Measurements from ENCODE around the gene CCDC124.
"Not testable (repeated sequence)": the region's sequence is repeated elsewhere in the genome, so short reads cannot be mapped to it uniquely, and the experiment has no call there.

Gene CCDC124, protein sequence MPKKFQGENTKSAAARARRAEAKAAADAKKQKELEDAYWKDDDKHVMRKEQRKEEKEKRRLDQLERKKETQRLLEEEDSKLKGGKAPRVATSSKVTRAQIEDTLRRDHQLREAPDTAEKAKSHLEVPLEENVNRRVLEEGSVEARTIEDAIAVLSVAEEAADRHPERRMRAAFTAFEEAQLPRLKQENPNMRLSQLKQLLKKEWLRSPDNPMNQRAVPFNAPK

DNA sequence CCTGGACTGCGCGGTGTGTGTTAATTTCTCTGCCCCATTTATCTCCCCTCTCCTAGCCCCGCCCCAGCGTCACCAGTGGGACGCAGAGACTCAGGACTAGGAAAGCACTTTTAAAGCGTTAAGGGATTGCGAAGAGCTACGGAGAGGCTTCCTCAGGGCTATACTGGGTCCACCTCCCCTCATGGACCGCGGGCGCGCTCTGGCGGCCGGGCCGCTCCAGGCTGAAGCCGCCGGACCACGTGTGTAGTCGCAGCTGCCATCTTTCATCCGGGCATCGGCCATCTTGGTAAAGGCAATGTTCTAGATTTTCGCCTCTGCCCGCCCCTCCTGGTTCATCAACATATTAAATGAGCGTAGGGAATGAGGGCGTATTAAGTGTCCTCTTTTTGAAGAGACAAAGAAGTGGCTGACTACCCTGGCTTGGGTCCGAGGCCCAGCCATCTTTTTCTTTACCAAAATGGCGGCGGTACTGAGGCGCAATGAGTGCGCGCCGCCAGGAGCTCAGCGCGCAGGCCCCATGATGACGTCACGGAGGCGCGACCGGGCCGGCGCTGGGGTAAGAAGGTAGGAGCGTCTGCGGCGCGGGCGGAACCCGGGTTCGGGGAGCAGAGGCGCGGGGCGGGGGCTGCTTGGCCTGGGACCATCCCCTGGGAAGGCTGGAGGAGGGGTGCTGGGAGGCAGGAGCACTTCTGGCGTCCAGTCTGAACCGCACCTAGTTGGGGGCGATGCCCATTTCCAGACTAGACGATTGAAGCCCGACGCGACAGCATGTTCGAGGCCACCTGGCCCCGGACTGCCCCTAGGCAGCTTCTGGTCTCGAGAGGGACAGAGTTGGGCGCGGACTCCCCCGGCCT lies at the start of gene CCDC124:
Gene CCDC124, plus strand, starts transcription at position 531 of the 854 bp plus-strand sequence. CDS start 3,406 bp downstream, outside the sequence.
- peak; percentile 91 for DNase-seq (ENCODE audit: low read depth)

DNA sequence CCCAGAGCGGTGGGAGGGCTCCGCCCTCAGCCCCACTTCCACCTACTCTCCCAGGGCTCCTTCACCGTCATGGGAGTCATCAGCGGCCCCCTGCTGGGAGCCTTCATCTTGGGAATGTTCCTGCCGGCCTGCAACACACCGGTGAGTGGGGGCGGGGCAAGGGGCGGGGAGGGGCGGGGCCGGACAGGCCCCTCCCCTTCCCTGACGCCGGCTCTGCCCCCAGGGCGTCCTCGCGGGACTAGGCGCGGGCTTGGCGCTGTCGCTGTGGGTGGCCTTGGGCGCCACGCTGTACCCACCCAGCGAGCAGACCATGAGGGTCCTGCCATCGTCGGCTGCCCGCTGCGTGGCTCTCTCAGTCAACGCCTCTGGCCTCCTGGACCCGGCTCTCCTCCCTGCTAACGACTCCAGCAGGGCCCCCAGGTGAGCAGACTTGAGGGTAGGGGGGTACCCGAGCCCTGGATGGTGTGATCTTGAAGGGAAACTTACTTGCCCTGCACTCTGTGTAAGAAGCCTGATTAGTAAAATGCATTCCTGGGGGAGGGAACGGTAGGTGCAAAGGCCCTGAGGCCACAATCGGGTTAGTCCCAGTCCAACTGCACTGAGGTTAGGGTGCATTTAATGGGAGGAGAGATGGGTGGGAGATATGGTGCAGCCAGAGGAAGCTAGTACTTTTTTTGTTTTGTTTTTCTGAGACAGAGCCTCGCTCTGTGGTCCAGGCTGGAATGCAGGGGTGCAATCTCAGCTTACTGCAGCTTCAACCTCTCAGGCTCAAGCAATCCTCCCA lies 49.0 kb upstream of the CCDC124 start:
- DNase-seq (ENCODE audit: low read depth): no peak

DNA sequence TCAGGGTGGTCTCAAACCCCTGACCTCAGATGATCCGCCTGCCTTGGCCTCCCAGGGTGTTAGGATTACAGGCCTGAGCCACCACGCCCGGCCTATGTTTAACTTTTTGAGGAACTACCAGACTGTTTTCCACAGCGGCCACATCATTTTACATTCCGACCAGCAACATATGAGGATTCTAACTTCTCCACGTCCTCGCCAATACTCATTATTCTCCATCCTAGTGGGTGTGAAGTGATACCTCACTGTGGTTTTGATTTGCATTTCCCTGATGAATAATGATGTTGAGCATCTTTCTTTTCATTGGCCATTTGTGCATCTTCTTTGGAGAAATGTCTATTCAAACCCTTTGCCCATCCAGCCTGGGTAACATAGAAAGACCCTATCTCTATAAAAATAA lies 46.3 kb upstream of the CCDC124 start:
- no peak for DNase-seq (ENCODE audit: low read depth)

DNA sequence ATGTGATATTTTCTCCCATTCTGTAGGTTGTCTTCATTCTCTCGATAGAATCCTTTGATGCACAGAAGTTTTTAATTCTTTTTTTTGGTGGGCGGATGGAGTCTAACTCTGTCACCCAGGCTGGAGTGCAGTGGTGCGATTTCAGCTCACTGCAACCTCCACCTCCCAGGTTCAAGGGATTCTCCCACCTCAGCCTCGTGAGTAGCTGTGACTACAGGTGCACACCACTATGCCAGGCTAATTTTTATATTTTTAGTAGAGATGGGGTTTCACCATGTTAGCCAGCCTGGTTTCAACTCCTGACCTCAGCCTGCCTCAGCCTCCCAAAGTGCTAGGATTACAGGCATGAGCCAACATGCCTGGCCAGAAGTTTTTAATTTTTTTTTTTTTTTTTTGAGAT lies 45.6 kb upstream of the CCDC124 start:
- not testable (repeated sequence) for DNase-seq (ENCODE audit: low read depth)

DNA sequence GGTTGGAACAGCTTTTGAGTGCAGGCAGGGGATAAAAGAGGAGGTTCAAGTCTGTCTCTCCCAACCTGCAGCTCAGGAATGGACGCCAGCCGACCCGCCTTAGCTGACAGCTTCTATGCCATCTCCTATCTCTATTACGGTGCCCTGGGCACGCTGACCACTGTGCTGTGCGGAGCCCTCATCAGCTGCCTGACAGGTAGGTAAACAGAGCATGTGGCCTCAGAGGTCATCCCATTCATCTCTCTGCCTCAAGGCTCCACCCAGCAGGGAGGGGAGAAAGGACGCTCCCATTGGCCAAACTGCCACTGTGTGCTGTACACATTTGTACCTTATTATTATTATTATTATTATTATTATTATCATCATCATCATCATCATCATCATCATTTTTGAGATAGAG lies 44.6 kb upstream of the CCDC124 start:
- DNase-seq (ENCODE audit: low read depth): no peak

DNA sequence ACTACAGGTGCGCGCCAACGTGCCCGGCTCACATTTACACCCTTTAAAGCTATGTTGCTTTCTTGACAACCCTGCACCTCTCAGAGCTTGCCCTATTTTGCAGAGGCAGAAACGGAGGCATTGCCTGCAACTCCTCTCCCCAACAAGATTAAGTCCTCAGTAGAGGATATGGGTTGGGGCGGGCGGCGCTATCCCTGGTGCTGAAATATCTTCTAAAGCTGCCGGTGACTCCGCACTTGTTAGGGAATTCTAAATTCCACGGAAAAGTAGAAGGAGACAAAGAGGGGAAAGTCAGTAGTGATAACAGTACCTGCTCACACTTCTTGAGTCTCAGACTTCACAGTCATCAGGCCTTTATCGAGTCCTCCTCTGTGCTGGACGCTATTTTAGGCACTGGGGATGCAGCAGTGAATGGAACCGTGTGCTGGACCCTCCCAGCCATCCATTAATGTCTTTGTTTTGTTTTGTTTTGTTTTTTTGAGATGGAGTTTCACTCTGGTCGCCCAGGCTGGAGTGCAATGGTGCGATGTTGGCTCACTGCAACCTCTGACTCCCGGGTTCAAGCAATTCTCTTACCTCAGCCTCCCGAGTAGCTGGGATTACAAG lies 43.1 kb upstream of the CCDC124 start:
- DNase-seq (ENCODE audit: low read depth): peak; percentile 52

DNA sequence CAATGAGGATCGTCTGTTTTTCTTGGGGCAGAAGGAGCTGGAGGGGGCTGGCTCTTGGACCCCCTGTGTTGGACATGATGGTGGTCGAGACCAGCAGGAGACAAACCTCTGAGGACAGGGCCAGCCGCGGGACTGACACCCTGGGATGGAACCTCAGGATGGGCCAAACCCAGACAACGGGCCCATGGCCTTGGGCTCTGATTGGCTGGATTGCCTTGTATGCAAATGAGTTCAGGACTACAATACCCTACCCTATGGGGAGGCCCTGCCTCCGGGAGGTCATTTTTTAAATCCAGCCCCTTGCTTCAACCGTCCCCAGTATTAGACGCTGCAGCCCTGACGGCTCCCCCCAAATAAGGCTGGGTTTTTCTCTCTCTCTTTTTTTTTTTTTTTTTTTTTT lies 39.0 kb upstream of the CCDC124 start:
- DNase-seq (ENCODE audit: low read depth): no peak

GRCh38 chr19:17902701-17903100 lies 30.1 kb upstream of the CCDC124 start:
- peak; percentile 92 for DNase-seq (ENCODE audit: low read depth)

GRCh38 chr19:17908244-17908643 lies 24.6 kb upstream of the CCDC124 start:
- no peak for DNase-seq (ENCODE audit: low read depth)

DNA sequence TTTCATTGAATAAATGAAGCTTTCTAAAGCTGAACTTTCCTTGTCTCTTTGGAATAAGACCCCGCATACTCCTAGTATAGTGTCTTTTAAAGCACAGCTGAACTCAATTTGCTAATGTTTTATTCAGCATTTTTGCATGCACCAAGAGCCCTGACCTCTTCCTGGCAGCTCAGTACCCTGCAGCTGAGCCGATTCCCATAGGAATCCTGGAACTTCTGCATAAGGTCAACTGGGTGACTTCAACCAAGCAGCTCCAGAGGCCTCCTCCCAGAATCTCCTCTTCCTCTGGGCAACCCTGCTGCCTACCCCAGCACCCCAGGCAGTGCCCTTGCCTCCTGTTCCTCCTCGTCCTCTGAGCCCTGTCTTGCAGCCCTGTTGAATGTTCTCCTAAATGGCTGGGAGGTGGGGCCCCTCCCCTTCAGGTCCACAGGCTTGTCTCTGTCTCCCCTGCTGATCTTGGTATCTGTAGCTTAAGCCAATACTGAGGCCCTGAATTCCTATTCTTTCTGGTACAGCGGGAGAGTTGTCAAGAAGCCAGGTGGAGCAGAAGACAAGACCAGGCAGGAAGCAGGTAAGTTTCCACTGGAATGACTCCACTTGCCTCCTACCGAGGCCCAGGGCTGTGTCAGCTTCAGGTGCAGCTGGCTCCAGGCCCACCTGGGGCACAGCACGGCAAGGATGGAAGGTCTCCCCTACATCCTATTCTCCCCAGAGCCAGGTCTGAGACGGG lies 23.6 kb upstream of the CCDC124 start:
- no peak for DNase-seq (ENCODE audit: low read depth)

- DNase-seq (ENCODE audit: low read depth): no peak
Observed at GRCh38 chr19:17910791-17911360, 21.9 kb upstream of the CCDC124 start.

GRCh38 chr19:17915940-17916593 lies 16.7 kb upstream of the CCDC124 start:
- DNase-seq (ENCODE audit: low read depth): no peak

DNA sequence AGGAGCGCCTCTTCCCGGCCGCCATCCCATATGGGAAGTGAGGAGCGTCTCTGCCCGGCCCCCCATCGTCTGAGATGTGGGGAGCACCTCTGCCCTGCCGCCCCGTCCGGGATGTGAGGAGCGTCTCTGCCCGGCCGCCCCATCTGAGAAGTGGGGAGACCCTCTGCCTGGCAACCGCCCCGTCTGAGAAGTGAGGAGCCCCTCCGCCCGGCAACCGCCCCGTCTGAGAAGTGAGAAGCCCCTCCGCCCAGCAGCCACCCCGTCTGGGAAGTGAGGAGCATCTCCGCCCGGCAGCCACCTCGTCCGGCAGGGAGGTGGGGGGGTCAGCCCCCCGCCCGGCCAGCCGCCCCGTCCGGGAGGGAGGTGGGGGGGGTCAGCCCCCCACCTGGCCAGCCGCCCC lies 14.7 kb upstream of the CCDC124 start:
- not testable (repeated sequence) for DNase-seq (ENCODE audit: low read depth)

DNA sequence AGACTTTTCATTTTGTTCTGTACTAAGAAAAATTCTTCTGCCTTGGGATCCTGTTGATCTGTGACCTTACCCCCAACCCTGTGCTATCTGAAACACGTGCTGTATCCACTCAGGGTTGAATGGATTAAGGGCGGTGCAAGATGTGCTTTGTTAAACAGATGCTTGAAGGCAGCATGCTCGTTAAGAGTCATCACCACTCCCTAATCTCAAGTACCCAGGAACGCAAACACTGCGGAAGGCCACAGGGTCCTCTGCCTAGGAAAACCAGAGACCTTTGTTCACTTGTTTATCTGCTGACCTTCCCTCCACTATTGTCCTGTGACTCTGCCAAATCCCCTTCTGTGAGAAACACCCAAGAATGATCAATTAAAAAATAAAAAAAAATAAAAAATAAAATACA lies 13.7 kb upstream of the CCDC124 start:
- not testable (repeated sequence) for DNase-seq (ENCODE audit: low read depth)

DNA sequence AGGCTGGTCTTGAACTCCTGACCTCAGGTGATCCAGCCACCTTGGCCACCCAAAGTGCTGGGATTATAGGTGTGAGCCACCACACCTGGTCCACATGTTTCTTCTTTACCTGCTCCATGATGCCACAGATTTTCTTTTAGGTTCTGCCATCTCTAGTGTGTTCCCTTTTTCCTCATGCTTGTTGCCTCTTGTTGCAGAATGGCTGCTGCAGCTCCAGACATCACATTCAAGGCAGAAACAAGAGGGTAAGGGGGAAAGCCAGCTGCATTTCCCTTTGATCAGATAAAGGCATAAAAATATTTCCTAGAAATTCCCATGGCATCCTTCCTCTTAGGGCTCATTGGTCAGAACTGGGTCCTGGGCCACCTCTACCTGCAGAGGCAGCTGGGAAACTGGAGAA lies 12.3 kb upstream of the CCDC124 start:
- no peak for DNase-seq (ENCODE audit: low read depth)

DNA sequence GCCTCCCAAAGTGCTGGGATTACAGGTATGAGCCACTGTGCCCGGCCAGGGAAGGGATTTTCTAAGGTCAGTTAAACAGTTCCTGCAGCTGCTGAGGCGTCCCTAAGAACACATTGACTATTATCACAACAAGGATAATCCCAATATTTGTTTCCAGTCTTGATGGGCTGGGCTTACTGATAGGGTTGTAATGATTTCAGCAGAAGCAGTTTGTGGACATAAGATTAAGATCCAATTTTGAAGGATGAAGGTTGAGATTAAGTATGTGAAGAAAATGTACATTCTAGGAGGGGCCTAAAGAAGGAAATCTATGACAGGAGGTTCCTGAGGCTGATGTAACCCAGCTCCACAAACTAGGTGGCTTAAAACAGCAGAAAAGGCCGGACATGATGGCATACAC lies 10.7 kb upstream of the CCDC124 start:
- DNase-seq (ENCODE audit: low read depth): no peak

GRCh38 chr19:17926044-17926443 lies 6.8 kb upstream of the CCDC124 start:
- DNase-seq (ENCODE audit: low read depth): no peak

DNA sequence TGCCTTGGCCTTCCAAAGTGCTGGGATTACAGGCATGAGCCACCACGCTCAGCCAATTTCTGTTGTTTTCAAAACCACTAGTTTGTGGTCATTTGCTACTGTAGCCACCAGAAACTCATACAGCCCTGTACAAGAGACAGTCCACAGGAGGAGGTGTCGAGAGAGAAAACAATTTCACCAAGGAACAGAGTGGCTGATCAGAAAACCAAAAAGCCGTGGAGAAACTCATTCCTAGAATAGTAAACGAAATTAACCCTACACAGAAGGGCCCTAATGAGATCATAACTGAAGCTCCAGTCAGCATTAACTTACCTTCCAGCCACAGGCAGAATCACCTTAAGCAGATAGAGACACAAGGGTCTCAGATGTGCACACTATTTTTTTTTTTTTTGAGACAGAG lies 3.8 kb upstream of the CCDC124 start:
- no peak for DNase-seq (ENCODE audit: low read depth)

GRCh38 chr19:17931532-17932191 lies 1.2 kb upstream of the CCDC124 start:
- peak; percentile 8 for DNase-seq (ENCODE audit: low read depth)
